GM20000 (cell line): Measurements from ENCODE around the gene CALHM5.

Source experiments
- DNase-seq: peaks from one replicate; pipeline ENCODE4 v3.0.0; 2012; ENCODE audit warnings: low spot score
- TF ChIP-seq, protein P1 (sequence below): IDR thresholded peaks from 2 replicates; pipeline ENCODE4 v1.5.1; 2012; ENCODE audit warnings: mild to moderate bottlenecking, control low read depth; ENCODE audit errors: extremely low read depth, missing control alignments

CALHM5 gene, protein sequence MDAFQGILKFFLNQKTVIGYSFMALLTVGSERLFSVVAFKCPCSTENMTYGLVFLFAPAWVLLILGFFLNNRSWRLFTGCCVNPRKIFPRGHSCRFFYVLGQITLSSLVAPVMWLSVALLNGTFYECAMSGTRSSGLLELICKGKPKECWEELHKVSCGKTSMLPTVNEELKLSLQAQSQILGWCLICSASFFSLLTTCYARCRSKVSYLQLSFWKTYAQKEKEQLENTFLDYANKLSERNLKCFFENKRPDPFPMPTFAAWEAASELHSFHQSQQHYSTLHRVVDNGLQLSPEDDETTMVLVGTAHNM

DNA sequence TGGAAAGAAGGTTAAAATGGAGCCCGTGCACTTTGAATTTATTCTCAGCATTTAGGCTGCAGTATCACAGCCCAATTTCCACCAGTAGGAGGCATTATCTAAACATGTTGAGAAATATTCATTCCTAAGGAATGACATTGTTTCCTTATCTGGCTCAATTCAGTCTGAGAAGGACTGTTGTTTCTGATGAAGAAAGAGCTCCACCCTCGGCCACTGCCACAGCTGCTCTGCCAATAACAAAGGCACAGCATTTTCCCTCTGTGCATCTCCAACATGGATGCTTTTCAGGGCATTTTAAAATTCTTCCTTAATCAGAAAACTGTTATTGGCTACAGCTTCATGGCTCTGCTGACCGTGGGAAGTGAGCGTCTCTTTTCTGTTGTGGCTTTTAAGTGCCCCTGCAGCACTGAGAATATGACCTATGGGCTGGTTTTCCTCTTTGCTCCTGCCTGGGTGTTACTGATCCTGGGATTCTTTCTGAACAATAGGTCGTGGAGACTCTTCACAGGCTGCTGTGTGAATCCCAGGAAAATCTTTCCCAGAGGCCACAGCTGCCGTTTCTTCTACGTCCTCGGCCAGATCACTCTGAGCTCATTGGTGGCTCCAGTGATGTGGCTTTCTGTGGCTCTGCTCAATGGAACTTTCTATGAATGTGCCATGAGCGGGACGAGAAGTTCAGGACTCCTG, at the start of gene CALHM5:
CALHM5 (plus strand) TSS at position 216 of the 687 bp plus-strand sequence; CDS start at position 274, 58 bp downstream.
- DNase-seq: no peak
- TF ChIP-seq, protein P1, sequence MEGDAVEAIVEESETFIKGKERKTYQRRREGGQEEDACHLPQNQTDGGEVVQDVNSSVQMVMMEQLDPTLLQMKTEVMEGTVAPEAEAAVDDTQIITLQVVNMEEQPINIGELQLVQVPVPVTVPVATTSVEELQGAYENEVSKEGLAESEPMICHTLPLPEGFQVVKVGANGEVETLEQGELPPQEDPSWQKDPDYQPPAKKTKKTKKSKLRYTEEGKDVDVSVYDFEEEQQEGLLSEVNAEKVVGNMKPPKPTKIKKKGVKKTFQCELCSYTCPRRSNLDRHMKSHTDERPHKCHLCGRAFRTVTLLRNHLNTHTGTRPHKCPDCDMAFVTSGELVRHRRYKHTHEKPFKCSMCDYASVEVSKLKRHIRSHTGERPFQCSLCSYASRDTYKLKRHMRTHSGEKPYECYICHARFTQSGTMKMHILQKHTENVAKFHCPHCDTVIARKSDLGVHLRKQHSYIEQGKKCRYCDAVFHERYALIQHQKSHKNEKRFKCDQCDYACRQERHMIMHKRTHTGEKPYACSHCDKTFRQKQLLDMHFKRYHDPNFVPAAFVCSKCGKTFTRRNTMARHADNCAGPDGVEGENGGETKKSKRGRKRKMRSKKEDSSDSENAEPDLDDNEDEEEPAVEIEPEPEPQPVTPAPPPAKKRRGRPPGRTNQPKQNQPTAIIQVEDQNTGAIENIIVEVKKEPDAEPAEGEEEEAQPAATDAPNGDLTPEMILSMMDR: no peak

DNA sequence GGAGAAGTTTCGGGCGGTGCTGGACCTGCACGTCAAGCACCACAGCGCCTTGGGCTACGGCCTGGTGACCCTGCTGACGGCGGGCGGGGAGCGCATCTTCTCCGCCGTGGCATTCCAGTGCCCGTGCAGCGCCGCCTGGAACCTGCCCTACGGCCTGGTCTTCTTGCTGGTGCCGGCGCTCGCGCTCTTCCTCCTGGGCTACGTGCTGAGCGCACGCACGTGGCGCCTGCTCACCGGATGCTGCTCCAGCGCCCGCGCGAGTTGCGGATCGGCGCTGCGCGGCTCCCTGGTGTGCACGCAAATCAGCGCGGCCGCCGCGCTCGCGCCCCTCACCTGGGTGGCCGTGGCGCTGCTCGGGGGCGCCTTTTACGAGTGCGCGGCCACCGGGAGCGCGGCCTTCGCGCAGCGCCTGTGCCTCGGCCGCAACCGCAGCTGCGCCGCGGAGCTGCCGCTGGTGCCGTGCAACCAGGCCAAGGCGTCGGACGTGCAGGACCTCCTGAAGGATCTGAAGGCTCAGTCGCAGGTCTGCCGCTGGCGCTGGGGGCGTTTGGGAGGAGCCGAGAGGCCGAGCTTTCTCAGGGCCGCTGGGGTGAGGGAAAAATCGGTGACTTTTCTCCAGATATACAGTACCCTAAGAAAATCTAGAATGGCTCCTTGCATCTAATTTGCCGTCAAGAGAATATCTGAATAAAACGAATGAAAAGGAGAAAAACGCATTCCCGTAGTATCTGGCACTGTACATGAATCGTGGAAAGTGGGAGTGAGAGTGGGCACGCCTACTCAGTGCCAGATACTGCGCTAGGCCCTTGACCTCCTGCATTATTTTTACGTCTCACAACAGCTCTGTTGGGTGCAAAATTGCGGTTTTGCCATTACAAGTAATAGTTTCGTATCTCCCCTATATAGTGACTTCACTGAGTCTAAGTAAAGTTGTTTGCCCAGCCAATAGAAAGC, 49.2 kb upstream of the CALHM5 start:
- TF ChIP-seq, protein P1: no peak
- DNase-seq: peak; percentile 78

DNA sequence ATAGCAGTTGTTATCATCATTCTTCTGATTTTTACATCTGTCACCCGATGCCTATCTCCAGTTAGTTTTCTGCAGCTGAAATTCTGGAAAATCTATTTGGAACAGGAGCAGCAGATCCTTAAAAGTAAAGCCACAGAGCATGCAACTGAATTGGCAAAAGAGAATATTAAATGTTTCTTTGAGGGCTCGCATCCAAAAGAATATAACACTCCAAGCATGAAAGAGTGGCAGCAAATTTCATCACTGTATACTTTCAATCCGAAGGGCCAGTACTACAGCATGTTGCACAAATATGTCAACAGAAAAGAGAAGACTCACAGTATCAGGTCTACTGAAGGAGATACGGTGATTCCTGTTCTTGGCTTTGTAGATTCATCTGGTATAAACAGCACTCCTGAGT, 48.1 kb upstream of the CALHM5 start:
- DNase-seq: no peak
- TF ChIP-seq, protein P1: no peak

DNA sequence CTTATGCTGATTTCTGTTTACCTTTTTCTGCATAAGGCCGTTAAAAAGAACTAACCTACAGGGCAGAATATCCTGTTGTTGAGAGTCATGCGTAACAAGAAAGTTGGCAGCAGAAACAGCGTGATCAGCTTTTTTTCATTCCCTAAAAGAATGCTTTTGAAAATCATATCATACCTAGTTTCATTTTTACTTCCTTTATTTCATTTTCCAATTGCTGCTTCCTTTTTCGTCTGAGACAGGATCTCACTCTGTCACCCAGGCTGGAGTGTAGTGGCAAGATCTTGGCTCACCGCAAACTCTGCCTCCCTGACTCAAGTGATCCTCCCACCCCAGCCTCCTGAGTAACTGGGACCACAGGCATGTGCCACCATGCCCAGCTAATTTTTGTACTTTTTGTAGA, 46.2 kb upstream of the CALHM5 start:
- TF ChIP-seq, protein P1: no peak

DNA sequence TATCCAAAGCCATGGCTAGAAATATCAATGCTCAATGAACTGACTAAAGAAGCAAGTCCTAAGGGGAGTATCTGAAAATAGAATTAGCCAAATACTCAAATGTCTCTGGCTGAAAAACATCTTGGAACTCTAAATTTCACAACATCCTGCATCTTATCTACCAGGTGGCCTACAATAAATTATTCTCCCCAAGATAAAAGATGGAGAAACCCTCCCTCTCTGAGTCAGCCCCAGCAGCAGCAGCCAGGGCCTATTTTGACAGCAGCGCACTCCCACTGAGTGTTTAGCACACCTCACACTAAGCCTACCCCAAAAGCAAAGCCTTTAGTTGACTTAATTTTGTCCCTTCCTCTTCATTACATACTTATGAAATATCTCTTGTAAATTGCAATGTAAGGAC, 44.3 kb upstream of the CALHM5 start:
- no peak for DNase-seq
- TF ChIP-seq, protein P1: no peak

More for the DNA sequence above, 46.2 kb upstream of the CALHM5 start:
- DNase-seq: no peak

DNA sequence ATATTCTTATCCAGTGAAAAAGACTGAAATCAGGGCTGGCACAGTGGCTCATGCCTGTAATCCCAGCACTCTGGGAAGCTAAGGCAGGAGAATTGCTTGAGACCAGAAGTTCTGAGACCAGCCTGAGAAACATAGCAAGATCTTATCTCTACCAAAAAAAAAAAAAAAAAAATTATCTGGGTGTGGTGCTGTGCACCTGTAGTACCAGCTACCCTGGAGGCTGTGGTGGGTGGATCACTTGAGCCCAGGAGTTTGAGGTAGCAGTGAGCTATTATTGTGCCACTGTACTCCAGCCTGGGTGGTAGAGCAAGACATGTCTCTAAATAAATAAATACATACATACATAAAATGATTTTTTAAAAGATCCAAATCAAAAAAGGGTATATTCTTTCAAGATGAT, 43.9 kb upstream of the CALHM5 start:
- no peak for DNase-seq
- TF ChIP-seq, protein P1: no peak
